ENCODE results near the gene EGFL7.

The EGFL7 gene

DNA sequence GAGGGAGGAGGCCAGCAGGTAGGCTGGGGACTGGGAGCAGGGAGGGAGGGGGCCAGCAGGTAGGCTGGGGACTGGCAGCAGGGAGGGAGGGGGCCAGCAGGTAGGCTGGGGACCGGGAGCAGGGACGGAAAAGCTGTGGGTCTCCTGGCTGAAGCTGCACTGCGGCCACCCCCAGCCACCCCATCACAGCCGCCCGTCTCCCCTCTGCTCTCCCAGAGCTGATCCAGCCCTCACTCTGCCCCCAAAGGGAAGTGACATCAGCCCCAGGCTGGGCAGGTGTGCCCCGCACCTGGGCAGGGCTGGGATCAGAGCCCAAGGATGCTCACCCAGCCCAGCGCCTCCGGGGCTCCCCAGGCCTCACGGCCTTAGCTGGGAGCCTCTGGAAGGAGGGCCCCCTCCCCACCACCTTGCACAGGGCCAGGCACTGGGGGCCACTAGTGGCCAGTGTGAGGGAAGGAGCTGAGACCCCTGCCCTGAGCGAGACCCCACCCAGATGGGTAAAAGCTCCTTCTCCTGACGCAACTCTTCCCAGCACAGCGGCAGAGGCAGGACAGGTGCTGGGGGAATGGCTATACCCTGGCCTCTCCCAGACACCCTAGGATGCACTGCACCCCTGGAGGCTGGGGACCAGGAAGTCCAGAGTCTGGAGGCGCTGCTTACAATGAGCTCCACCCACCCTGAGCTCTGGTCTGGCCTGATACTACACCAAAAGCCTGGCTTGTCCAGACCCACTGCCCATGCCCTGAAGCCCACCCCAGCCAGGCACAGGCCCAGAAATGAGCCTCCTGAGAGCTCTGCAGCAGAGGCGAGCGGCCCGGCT, 13.0 kb downstream of the EGFL7 start:
- no peak for DNase-seq

- DNase-seq: no peak
These were observed 13.6 kb downstream of the EGFL7 start for GRCh38 chr9:136676297-136676794.

- DNase-seq: no peak
These were observed 14.4 kb downstream of the EGFL7 start for GRCh38 chr9:136676920-136677686.

GRCh38 chr9:136678034-136678433, 15.3 kb downstream of the EGFL7 start:
- DNase-seq: no peak

DNA sequence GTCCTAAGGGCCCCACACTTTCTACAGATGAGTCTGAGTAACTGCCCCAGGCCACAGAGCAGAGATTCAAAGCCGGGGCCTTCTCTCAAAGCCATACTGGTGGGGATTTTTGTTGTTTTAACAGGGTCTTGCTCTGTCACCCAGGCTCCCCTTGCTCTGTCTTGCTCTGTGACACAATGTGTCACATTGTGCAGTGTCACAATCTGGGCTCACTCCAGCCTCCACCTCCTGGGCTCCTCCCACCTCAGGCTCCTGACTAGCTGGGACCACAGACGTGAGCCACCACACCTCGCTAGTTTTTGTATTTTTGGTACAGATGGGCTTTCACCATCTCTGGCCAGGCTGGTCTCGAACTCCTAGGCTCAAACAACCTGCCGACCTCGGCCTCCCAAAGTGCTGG, 15.9 kb downstream of the EGFL7 start:
- DNase-seq: no peak

DNA sequence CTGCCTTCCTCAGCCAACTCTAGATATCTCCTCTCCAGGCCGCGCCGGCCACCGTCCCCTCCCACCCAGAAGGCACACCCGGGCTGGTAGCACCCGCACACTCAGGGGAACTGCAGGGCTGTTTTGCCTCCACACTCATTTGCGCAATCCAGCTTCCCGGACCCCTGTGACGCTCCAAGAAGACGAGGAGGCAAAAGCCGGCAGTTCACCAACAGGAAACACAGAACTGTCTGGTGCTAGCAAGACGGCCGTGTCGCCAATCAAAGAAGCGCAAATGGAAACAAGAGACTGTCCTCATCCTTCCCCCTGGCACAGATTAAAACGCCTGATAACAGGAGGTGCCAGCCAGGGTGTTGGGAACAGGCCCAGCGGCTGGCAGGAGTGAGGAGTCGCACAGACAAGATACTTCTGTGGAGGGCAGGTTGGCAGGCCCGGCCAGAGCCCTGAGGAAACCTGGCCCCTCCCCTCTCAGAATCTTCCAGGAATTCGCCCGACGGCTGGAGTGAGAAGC, 16.8 kb downstream of the EGFL7 start:
- DNase-seq: no peak

- no peak for DNase-seq
These were observed 18.3 kb downstream of the EGFL7 start for GRCh38 chr9:136681029-136681428.

DNA sequence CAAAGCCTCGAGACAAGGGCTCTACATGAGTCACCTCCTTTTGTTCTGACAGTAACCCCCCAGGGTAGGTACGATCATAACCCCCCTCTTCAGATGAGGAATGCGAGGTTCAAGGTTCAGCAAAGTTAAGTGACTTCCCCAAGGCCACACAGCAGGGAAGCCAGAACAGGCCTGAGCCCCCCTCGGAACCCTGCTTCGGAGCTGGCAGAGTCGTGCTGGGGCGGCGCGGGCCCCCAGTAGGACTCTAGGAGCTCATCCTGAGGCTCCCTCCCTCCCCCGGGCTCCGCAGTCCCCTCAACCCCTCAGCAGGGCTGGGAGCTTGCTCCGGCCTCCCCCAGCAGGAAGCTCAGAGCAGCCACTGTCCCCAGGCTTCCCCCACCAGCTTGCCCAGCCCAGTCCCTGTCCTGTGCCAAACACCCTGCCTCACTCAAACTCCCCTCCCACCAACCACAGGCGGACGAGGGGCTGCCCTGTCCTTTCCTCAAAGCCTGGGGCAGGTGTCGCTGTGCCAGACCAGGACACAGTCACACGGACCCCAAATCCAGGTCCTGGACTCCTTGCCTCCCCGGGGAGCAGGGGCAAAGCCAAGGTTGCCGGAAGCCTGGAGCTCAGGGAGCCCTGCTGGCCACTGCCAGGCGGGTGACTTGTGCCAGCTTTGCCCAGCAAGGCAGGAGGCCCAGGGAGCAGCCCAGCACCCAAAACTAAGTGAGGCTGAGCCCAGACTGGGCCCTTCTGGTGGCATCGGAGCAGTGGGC, 19.4 kb downstream of the EGFL7 start:
- DNase-seq: no peak

DNA sequence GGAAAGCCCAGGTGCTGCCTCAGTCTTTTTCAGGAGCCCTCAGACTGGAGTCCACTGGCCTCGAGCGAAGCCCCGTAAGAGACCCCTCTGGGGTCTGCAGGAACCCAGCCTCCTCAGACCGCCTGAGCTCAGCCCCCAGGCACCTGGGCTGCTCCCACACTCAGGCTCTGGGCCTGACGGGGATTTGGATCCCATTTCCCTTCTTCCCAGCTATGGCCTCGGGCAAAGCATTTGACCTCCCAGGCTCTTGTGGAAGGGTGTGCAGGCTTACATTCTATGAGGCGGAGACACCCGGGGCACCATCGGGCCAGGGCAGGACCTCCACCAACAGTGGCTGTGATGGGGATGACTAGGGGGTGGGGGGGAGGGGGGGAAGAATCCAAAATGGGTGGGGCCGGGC, 20.0 kb downstream of the EGFL7 start:
- no peak for DNase-seq

GRCh38 chr9:136683173-136683745, 20.5 kb downstream of the EGFL7 start:
- DNase-seq: no peak

DNA sequence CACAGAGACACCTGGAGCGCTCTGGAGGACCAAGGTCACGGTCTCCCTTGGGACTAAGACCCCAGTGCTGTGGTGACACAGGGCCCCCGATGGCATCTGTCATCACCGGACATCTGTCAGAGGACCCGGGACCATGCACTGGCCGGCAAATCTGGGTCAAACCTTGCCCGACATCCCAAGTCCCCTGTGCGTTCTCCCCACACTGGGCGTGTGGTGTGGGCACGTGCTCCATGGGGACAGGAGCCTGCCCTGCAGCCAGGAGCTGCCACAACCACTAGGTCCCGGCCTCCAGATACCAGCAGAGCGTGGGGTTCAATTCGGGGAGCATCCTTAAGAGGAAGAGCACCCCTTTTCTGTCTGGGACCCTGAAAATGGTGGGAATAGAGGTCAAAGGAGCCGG, 21.0 kb downstream of the EGFL7 start:
- no peak for DNase-seq

- no peak for DNase-seq
These were observed 21.6 kb downstream of the EGFL7 start for GRCh38 chr9:136684339-136684738.

DNA sequence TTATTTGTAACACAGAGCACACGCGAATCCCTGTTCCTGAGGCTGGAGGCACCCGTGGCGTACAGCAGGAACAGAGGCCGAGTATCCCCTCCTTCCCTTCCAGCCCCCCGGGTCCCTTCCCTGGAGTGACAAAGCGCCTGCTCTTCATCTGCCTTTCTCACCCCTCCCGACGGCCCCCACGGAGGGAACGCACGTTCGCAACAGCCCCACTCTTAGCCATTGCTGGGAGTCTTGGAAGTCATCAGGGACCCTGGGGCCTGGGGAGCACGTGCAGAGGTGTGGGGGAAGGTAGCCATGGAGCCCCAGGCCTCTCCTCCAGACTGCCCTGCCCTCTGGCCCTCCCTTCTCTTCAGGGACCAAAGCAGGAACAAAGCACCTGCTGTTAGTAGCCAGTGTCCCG, 22.1 kb downstream of the EGFL7 start:
- DNase-seq: no peak

GRCh38 chr9:136685216-136685615, 22.5 kb downstream of the EGFL7 start:
- no peak for DNase-seq

DNA sequence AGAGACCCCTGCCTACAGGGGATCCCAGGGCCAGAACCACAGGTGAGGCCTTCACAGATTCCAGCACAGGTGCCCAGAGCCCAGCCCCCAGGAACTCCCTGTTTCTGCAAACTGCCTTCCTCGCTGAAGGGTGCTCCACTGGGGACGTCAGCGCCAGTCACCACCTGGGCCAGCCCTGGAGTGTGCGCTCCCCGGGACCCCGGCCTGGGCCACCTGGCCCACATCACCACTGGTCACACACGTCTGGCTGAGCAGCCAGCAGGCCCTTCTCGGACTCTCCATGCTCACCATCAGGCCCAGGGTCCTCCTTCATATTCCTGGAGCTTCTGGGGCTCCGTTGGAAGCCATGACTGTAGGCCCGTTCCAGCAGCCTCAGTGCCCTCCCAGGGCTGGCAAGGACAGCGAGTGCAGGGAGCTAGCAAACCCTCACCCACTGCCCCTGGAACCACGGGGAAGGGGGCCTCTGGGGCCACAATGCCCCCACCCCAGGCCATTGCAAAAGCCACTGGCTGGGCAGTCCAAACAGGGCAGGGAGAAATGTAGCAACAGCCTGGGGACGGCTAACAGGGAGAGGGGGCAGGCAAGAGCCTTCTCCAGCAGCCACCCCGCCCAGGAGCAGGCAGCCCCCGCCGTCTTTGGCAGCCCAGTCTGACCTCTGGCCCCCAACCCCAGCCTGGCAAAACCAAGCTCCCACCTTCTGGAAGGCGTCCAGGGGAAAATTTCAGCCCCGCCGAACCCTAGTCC, 23.2 kb downstream of the EGFL7 start:
- DNase-seq: no peak

DNA sequence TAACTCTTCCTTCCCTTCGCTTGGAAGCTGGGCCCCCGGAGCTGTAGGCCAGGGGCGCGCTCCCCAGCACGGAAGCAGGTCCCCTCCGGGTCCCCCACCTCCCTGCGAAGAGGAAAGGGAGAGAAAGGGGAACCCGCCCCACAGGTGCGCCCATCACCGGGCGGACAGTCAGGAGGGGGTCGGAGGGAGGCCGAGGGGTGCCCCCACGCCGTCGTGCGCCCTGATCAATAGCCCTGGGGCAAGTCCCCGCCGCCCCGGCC, 23.7 kb downstream of the EGFL7 start:
- DNase-seq: no peak

- DNase-seq: peak; percentile 66
These were observed 24.3 kb downstream of the EGFL7 start, which contains the start of gene AGPAT2 for GRCh38 chr9:136686794-136687711. Gene AGPAT2 (minus strand): TSS chr9:136687457. CDS start chr9:136687357, 100 bp downstream.

DNA sequence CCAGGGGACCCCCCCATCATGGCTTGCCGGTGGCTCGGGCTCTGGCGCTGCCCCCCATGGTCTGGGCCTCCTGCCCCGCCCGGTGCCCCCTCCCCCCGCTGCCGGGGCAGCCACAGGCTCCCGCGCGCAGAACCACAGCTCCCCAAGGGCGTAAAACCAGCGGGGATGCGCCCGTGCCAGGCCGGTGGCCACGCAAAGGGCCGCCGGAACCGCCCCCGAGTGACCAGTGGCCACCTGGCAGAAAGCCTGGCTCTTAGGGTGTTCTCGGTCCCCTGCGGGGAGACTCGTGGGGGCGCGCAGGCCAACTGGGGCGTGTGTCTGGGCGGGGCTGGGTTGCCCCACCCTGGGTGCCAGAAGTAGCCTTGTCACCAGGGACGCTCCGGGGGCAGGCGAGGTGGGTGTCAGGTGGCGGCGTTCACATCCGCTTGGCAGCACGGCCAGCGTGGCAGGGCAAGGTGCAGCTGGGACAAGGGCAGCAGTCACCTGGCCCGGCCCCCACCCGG, 25.1 kb downstream of the EGFL7 start:
- no peak for DNase-seq

GRCh38 chr9:136688274-136689107, 25.8 kb downstream of the EGFL7 start:
- no peak for DNase-seq

DNA sequence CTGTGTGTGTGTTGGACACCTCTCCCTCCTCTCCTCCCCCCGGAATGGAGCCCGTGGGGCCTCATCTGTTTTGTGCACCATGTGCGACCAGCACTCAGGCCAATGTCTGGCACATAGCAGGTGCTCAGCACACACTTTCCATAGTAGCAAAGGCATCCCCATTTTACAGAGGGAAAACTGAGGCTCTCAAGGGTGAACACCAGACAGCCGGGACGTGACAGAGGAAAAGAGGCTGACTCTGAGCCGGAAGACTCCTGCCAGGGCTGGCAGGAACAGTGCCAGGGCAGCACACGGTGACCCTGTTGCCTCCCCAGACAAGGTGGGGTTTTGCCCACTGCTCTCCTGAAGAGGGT, 26.4 kb downstream of the EGFL7 start:
- no peak for DNase-seq

All from stimulated activated naive CD4-positive, alpha-beta T cell treated with Interleukin-2 at 50 U/mL for 16 hours (primary cell).